Naive thymus-derived CD4-positive, alpha-beta T cell (primary cell): Measurements from ENCODE around the gene FBXO27. TPM values are rescaled to one million over a fixed set of nuclear protein-coding genes. Genes with fewer than 3 reads are reported as not detected.

ENCODE experiments used
- ATAC-seq: fragments of 150-1000 bp; cut with Tn5 transposase; 2 replicates; pipeline ENCODE4 v1.10.0; 2021; ENCODE audit warnings: mild to moderate bottlenecking, moderate library complexity
- CTCF ChIA-PET: fragments of 350-600 bp; sonication (Branson Sonifier 250); formaldehyde crosslinking; loops from one replicate; lab custom pipeline; 2021; ENCODE audit warnings: antibody characterized with exemption; lab: Charles Lee
- POLR2A ChIA-PET: fragments of 350-600 bp; sonication (Branson Sonifier 250); formaldehyde crosslinking; loops from one replicate; lab custom pipeline; 2021; ENCODE audit warnings: antibody characterized with exemption, inconsistent platforms; lab: Charles Lee
- DNase-seq, 9 donors: peaks; one replicate each; pipeline versions ENCODE4 v3.0.0 to v3.0.0-alpha.2; 2020 to 2022; ENCODE audit warnings: mixed read lengths in 1 of 9
- H3K27ac ChIP-seq: one replicate; pipeline ENCODE4 v1.7.0; 2013; ENCODE audit warnings: mild to moderate bottlenecking, low read depth, low read length, moderate library complexity
- H3K27me3 ChIP-seq, 2 donors: one replicate each; pipeline ENCODE4 v1.7.0; 2013; ENCODE audit warnings: low read length in 2 of 2, mild to moderate bottlenecking in 2 of 2, moderate library complexity in 2 of 2; ENCODE audit not compliant: control insufficient read depth in 2 of 2, insufficient read depth in 2 of 2
- H3K36me3 ChIP-seq, 3 experiments: 1 replicate in 2 of 3; 2 replicates in 1 of 3; pipeline ENCODE4 v1.7.0; 2013; ENCODE audit warnings: low read length in 3 of 3, mild to moderate bottlenecking in 3 of 3, moderate library complexity in 1 of 3; ENCODE audit not compliant: insufficient read depth in 3 of 3, control insufficient read depth in 2 of 3
- H3K4me1 ChIP-seq, 2 donors: one replicate each; pipeline ENCODE4 v1.7.0; 2013; ENCODE audit warnings: low read length in 2 of 2, mild to moderate bottlenecking in 2 of 2, moderate library complexity in 1 of 2; ENCODE audit not compliant: control insufficient read depth in 2 of 2, insufficient read depth in 2 of 2
- H3K4me3 ChIP-seq: 2 replicates; pipeline ENCODE4 v1.7.0; 2013; ENCODE audit warnings: mild to moderate bottlenecking, low read length
- H3K9me3 ChIP-seq, 3 experiments: 1 replicate in 2 of 3; 2 replicates in 1 of 3; pipeline ENCODE4 v1.7.0; 2013; ENCODE audit warnings: low read length in 3 of 3; ENCODE audit not compliant: control insufficient read depth in 2 of 3
- H3K27ac Mint-ChIP-seq, 9 donors: one replicate each; pipeline ENCODE4 v1.8.0; 2020 to 2022; ENCODE audit warnings: mixed read lengths in 9 of 9, mild to moderate bottlenecking in 8 of 9, moderate library complexity in 5 of 9, inconsistent platforms in 2 of 9
- H3K27me3 Mint-ChIP-seq, 5 donors: one replicate each; pipeline ENCODE4 v1.8.0; 2021 to 2022; ENCODE audit warnings: mixed read lengths in 5 of 5, mild to moderate bottlenecking in 1 of 5
- H3K36me3 Mint-ChIP-seq, 5 donors: one replicate each; pipeline ENCODE4 v1.8.0; 2020 to 2022; ENCODE audit warnings: mixed read lengths in 5 of 5, mild to moderate bottlenecking in 3 of 5, inconsistent platforms in 1 of 5
- H3K4me1 Mint-ChIP-seq, 7 donors: one replicate each; pipeline ENCODE4 v1.8.0; 2020 to 2022; ENCODE audit warnings: mixed read lengths in 7 of 7, mild to moderate bottlenecking in 3 of 7, inconsistent platforms in 1 of 7
- H3K4me3 Mint-ChIP-seq, 10 donors: one replicate each; pipeline ENCODE4 v1.8.0; 2020 to 2022; ENCODE audit warnings: mild to moderate bottlenecking in 10 of 10, mixed read lengths in 10 of 10, moderate library complexity in 6 of 10, inconsistent platforms in 2 of 10
- H3K9me3 Mint-ChIP-seq, 11 donors: one replicate each; pipeline ENCODE4 v1.8.0; 2020 to 2022; ENCODE audit warnings: mixed read lengths in 11 of 11, mild to moderate bottlenecking in 4 of 11, inconsistent platforms in 1 of 11, moderate library complexity in 1 of 11
- intact Hi-C, 2 donors: fragments of 100-400 bp; cut with micrococcal nuclease; formaldehyde crosslinking; loops; one replicate each; pipeline ENCODE4 v1.15.1; 2023
- polyA plus RNA-seq, 2 donors: library from polyadenylated mRNA; unstranded; fragments of 300-500 nt; fragmentation: Illumina TruSeq; gene quantifications; one replicate each; pipeline ENCODE4 v1.2.3, GENCODE V29; 2021
- total RNA-seq, 6 experiments: library from RNA in 5 of 6; stranded (reverse) in 5 of 6; gene quantifications; 1 replicate in 5 of 6; 2 replicates in 1 of 6; pipeline ENCODE4 v1.2.3 and lab custom pipeline; 2021 to 2026

Gene FBXO27
- total and polyA plus RNA-seq, 7 experiments from 2014 or later, result 0.35 to 0.48 (median 0.39) TPM; not detected in 4

DNA sequence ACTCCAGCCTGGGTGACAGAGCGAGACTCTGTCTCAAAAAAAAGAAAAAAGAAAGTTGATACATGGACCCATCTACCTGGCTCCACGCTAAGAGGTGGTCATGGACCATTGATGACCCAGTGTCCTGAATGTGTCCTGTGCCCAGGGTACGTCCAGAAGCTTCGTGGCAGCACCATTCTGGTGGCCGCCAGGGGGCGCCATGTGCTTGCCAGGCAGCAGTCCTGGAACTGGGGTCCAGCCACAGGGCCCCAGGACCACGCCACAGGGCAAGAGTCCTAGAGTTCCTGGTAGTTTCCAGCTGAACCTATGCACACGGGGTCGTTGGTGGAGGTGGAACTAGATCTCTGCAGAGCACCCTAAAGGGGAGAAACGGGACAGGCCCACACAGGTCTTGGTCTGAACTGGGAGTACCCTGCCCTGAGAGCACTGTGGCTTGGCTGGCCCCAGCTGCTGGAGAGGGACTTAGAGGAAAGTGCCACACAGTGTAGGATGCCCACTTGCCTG, 19.9 kb upstream of the FBXO27 start:
- H3K4me3 ChIP-seq, result no peak overlapping the region
- peaks cover 0 to 3% (median 0%) of the 10 kb centered on the region in 5 donors for H3K27me3 Mint-ChIP-seq
- intact Hi-C loops, result loop anchor here in 1 of 2 donors (1.0 to 5.0 kb wide), 5 partner anchors 21 to 480 kb away; partner anchors contain the start of genes EID2B and LRFN1
- peaks cover 0 to 5% (median 0%) of the 10 kb centered on the region in 11 donors for H3K9me3 Mint-ChIP-seq
- H3K9me3 ChIP-seq, result no peaks in the 10 kb centered on the region
- no peak overlapping the region for H3K27ac ChIP-seq
- H3K27me3 ChIP-seq, result no peaks in the 10 kb centered on the region
- H3K36me3 ChIP-seq, result no peaks in the 10 kb centered on the region
- DNase-seq (peak; percentile 38 to 73 (median 57)), ATAC-seq (peak; percentile 63)
- ChIA-PET POLR2A (no interaction called here), CTCF (interaction anchor here (0.7 to 2.1 kb wide), 3 partner anchors 9 to 58 kb away, joined by 3 to 5 read pairs (median 4); no protein-coding TSS in a partner anchor)
- no peaks in the 10 kb centered on the region for H3K4me1 Mint-ChIP-seq
- H3K4me3 Mint-ChIP-seq, result no peak overlapping the region
- no peaks in the 10 kb centered on the region for H3K36me3 Mint-ChIP-seq
- no peaks in the 10 kb centered on the region for H3K4me1 ChIP-seq
- H3K27ac Mint-ChIP-seq, result no peak overlapping the region

DNA sequence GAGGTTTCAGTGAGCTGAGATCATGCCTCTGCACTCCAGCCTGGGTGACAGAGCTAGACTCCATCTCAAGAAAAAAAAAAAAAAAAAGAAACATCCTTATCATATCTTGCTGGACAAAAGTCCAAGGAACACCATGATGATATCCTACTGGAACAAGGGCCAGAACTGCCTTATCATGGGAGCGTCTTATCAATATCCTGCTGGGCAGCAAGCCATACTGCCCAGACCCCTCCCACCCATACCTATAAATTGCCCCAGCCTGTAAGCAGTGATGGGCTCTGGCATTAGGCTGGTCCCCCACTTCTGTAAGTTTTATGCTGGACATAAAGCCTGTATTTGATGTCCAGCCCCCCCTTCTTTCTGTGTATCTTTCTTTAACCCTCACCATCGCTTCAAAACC, 14.7 kb upstream of the FBXO27 start:
- Histone ChIP-seq H3K27me3 (no peaks in the 10 kb centered on the region), H3K9me3 (no peaks in the 10 kb centered on the region), H3K27ac (no peak overlapping the region), H3K4me1 (no peaks in the 10 kb centered on the region), H3K36me3 (no peaks in the 10 kb centered on the region), H3K4me3 (no peak overlapping the region)
- intact Hi-C loops, result no loop called here
- ATAC-seq (no peak), DNase-seq (no peak)
- Mint-ChIP-seq H3K36me3 (peaks cover 0 to 2% (median 0%) of the 10 kb centered on the region in 5 donors), H3K27me3 (peaks cover 0 to 3% (median 0%) of the 10 kb centered on the region in 5 donors), H3K4me3 (no peak overlapping the region), H3K27ac (no peak overlapping the region), H3K9me3 (peaks cover 0 to 6% (median 0%) of the 10 kb centered on the region in 11 donors), H3K4me1 (no peaks in the 10 kb centered on the region)
- ChIA-PET POLR2A (no interaction called here), CTCF (no interaction called here)

DNA sequence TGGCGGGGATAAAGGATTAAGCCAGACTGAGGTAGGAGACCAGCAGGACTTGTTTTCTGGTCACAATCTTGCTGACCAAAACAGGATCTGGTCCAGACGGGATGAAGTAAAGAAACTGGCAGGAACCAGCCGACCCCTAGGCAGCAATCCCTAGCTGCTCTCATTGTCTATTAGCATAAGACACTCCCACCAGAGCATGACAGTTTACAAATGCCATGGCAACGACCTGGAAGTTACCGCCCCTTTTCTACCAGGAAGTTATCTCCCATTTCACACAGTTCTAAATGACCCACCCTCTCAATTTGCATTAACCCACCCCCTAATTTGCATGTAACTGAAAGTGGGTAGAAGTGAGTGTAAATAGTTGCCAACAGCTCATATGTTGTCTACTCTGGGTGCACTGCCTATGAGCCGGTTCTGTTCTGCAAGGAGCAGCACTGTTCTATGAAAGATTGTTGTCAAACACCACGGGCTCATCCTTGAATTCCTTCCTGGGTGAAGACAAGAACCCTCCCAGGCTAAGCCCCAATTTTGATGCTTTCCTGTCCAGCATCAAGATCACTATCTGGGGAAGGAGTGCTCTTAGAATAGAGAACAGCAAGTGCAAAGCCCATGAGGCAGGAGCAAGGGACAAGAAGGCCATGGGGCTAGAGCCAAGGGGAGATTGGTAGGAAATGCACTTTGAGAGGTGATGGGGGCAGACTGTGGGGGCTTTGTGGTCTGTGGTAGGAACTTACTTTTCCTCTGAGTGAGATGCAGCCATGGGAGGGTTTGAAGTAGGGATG, 13.9 kb upstream of the FBXO27 start:
- ChIA-PET POLR2A (no interaction called here), CTCF (no interaction called here)
- H3K4me3 ChIP-seq, result no peak overlapping the region
- H3K27me3 ChIP-seq, result no peaks in the 10 kb centered on the region
- DNase-seq, result no peak
- Mint-ChIP-seq H3K4me1 (no peaks in the 10 kb centered on the region), H3K36me3 (peaks cover 0 to 2% (median 0%) of the 10 kb centered on the region in 5 donors), H3K4me3 (no peak overlapping the region), H3K27ac (peak overlapping the region in 1 of 9 donors; percentile 60), H3K27me3 (peaks cover 0 to 3% (median 0%) of the 10 kb centered on the region in 5 donors), H3K9me3 (peaks cover 0 to 6% (median 0%) of the 10 kb centered on the region in 11 donors)
- no peaks in the 10 kb centered on the region for H3K9me3 ChIP-seq
- H3K36me3 ChIP-seq, result no peaks in the 10 kb centered on the region
- intact Hi-C loops, result no loop called here
- no peaks in the 10 kb centered on the region for H3K4me1 ChIP-seq
- H3K27ac ChIP-seq, result no peak overlapping the region
- ATAC-seq, result peak; percentile 31

DNA sequence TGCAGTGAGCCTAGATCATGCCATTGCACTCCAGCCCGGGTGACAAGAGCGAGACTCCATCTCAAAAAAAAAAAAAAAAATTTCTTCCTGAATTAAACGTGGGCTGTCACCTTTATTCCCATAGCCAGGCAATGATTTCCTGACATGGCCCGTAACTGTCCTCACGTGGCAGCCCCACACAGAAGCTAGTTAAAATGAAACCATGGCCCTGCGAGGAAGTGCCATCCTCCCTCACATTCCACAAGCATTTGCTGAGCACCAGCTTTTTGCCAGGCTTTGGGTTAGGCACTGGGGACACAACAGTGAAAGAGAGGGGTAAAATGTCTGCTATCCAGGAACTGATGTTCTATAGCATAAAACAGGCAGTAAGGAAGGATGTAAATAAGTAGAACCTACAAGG, 13.2 kb upstream of the FBXO27 start:
- H3K27me3 Mint-ChIP-seq, result peaks cover 0 to 5% (median 0%) of the 10 kb centered on the region in 5 donors
- H3K4me3 Mint-ChIP-seq, result no peak overlapping the region
- H3K27me3 ChIP-seq, result no peaks in the 10 kb centered on the region
- DNase-seq (no peak), ATAC-seq (no peak)
- peaks cover 0 to 2% (median 0%) of the 10 kb centered on the region in 5 donors for H3K36me3 Mint-ChIP-seq
- H3K36me3 ChIP-seq, result no peaks in the 10 kb centered on the region
- no peak overlapping the region for H3K4me3 ChIP-seq
- no peaks in the 10 kb centered on the region for H3K4me1 ChIP-seq
- intact Hi-C loops, result no loop called here
- H3K27ac Mint-ChIP-seq, result no peak overlapping the region
- H3K9me3 ChIP-seq, result no peaks in the 10 kb centered on the region
- POLR2A ChIA-PET, result no interaction called here
- H3K4me1 Mint-ChIP-seq, result no peaks in the 10 kb centered on the region
- CTCF ChIA-PET, result interaction anchor here (0.7 to 1.0 kb wide), 3 partner anchors 9 to 109 kb away, joined by 3 to 4 read pairs (median 3); no protein-coding TSS in a partner anchor
- H3K9me3 Mint-ChIP-seq, result peaks cover 0 to 6% (median 2%) of the 10 kb centered on the region in 11 donors
- no peak overlapping the region for H3K27ac ChIP-seq

DNA sequence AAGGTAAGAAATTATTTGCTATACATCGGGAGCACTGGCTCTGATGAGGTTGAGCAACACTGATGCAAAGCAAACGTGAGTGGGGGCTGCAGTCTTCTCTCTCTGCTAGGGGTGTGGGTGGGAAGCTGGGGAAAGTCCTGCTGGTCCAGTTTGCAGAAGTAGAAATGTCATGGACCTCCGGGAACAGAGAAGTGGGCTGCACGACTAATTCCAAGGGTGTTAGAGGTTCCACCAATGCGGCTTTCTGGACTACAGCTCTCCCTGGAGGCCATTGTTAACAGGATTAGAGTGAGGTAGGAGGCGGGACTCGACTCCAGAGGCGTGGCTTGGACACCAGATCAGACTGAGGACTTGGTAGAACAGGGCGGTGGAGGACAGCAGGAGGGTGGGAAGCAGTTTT, 5.7 kb upstream of the FBXO27 start:
- no peaks in the 10 kb centered on the region for H3K9me3 ChIP-seq
- intact Hi-C loops, result no loop called here
- H3K4me1 ChIP-seq, result no peaks in the 10 kb centered on the region
- no peak overlapping the region for H3K4me3 ChIP-seq
- ATAC-seq (no peak), DNase-seq (no peak)
- no peak overlapping the region for H3K27ac Mint-ChIP-seq
- ChIA-PET CTCF (no interaction called here), POLR2A (no interaction called here)
- no peak overlapping the region for H3K4me3 Mint-ChIP-seq
- no peaks in the 10 kb centered on the region for H3K27me3 ChIP-seq
- peaks cover 0 to 1% (median 0%) of the 10 kb centered on the region in 7 donors for H3K4me1 Mint-ChIP-seq
- no peaks in the 10 kb centered on the region for H3K36me3 Mint-ChIP-seq
- peaks cover 0 to 28% (median 4%) of the 10 kb centered on the region in 5 donors for H3K27me3 Mint-ChIP-seq
- H3K27ac ChIP-seq, result no peak overlapping the region
- H3K9me3 Mint-ChIP-seq, result peaks cover 0 to 2% (median 0%) of the 10 kb centered on the region in 11 donors
- H3K36me3 ChIP-seq, result no peaks in the 10 kb centered on the region

DNA sequence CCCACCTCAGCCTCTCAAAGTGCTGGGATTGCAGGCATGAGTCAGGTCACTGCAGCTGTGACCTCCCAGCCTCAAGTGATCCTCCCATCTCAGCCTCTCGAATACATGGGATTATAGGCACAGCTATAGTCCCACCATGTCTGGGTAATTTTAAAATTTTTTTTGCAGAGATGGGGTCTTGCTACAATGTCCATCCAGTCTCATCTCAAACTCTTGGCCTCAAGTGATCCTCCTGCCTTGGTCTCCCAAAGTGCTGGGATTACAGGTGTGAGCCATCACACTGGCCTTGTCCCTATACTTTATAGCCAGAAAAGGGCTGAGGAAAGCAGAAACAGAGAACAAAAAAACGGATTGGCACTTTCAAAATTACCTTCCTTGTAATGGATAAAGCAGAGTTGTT, 4.8 kb upstream of the FBXO27 start:
- Mint-ChIP-seq H3K36me3 (no peaks in the 10 kb centered on the region), H3K4me3 (no peak overlapping the region), H3K4me1 (peaks cover 0 to 1% (median 0%) of the 10 kb centered on the region in 7 donors), H3K9me3 (peaks cover 0 to 2% (median 0%) of the 10 kb centered on the region in 11 donors), H3K27me3 (peaks cover 0 to 36% (median 4%) of the 10 kb centered on the region in 5 donors), H3K27ac (no peak overlapping the region)
- DNase-seq (no peak), ATAC-seq (no peak)
- Histone ChIP-seq H3K9me3 (no peaks in the 10 kb centered on the region), H3K27ac (no peak overlapping the region), H3K27me3 (no peaks in the 10 kb centered on the region), H3K4me3 (no peak overlapping the region), H3K36me3 (no peaks in the 10 kb centered on the region), H3K4me1 (no peaks in the 10 kb centered on the region)
- ChIA-PET POLR2A (no interaction called here), CTCF (interaction anchor here (0.6 kb wide), 1 partner anchor 18 kb away, joined by 4 read pairs; no protein-coding TSS in a partner anchor)
- intact Hi-C loops, result no loop called here
